CD14-positive monocyte (primary cell): ENCODE measurements around the gene COQ7. TPM values are rescaled to one million over a fixed set of nuclear protein-coding genes. Genes with fewer than 3 reads are reported as not detected.

Source experiments
- DNase-seq, 3 donors: peaks; one replicate each; pipeline ENCODE4 v3.0.0-alpha.2; 2011 to 2022
- H2AFZ ChIP-seq: 2 replicates; pipeline ENCODE4 v1.6.0; 2012; ENCODE audit warnings: mild to moderate bottlenecking, low read depth, low read length, inconsistent platforms; ENCODE audit not compliant: insufficient read depth, poor library complexity, severe bottlenecking
- H3K27ac ChIP-seq, 2 donors: 1 replicate in 1 of 2; 2 replicates in 1 of 2; pipeline ENCODE4 v1.5.1; 2012 to 2013; ENCODE audit warnings: low read length in 2 of 2, control low read depth in 1 of 2, inconsistent platforms in 1 of 2, low read depth in 1 of 2, mild to moderate bottlenecking in 1 of 2
- H3K27me3 ChIP-seq, 2 donors: one replicate each; pipeline versions ENCODE4 v1.6.0 to v1.6.1; 2011 to 2013; ENCODE audit warnings: low read length in 2 of 2; ENCODE audit not compliant: control insufficient read depth in 2 of 2, insufficient read depth in 2 of 2
- H3K36me3 ChIP-seq, 2 donors: replicated peaks in 1 of 2; 1 replicate in 1 of 2; 2 replicates in 1 of 2; pipeline versions ENCODE4 v1.5.1 to v1.6.1; 2012 to 2013; ENCODE audit warnings: low read length in 2 of 2, control low read depth in 1 of 2, inconsistent platforms in 1 of 2, mild to moderate bottlenecking in 1 of 2; ENCODE audit not compliant: insufficient read depth in 2 of 2, control insufficient read depth in 1 of 2
- H3K4me1 ChIP-seq, 2 donors: 1 replicate in 1 of 2; 2 replicates in 1 of 2; pipeline versions ENCODE4 v1.5.1 to v1.6.1; 2012 to 2013; ENCODE audit warnings: low read length in 2 of 2, control low read depth in 1 of 2, inconsistent platforms in 1 of 2, mild to moderate bottlenecking in 1 of 2, moderate library complexity in 1 of 2; ENCODE audit not compliant: insufficient read depth in 2 of 2, control insufficient read depth in 1 of 2
- H3K4me2 ChIP-seq: replicated peaks from 2 replicates; pipeline ENCODE3; 2012; ENCODE audit warnings: low read length, moderate library complexity, mild to moderate bottlenecking; ENCODE audit not compliant: poor library complexity, severe bottlenecking; ENCODE audit errors: extremely low read depth
- H3K4me3 ChIP-seq, 3 experiments: fragments of 200-600 bp in 1 of 3; sonication (generic) in 1 of 3; replicated peaks in 1 of 3; 1 replicate in 2 of 3; 2 replicates in 1 of 3; pipeline ENCODE4 v1.5.1; 2011 to 2013; ENCODE audit warnings: low read length in 3 of 3, mild to moderate bottlenecking in 3 of 3, control low read depth in 2 of 3, low read depth in 2 of 3, inconsistent platforms in 1 of 3, moderate library complexity in 1 of 3
- H3K79me2 ChIP-seq: 2 replicates; pipeline ENCODE4 v1.6.0; 2012; ENCODE audit warnings: mild to moderate bottlenecking, control low read depth, inconsistent platforms, low read length, moderate library complexity; ENCODE audit not compliant: insufficient read depth
- H3K9ac ChIP-seq: 2 replicates; pipeline ENCODE4 v1.6.0; 2017; ENCODE audit warnings: low read length, mild to moderate bottlenecking; ENCODE audit not compliant: insufficient read depth, poor library complexity, severe bottlenecking
- H3K9me3 ChIP-seq, 2 donors: replicated peaks in 1 of 2; 1 replicate in 1 of 2; 2 replicates in 1 of 2; pipeline versions ENCODE4 v1.5.1 to v1.6.1; 2012 to 2013; ENCODE audit warnings: low read length in 2 of 2, control low read depth in 1 of 2; ENCODE audit not compliant: control insufficient read depth in 1 of 2, insufficient read depth in 1 of 2
- H4K20me1 ChIP-seq: 2 replicates; pipeline ENCODE4 v1.6.0; 2012; ENCODE audit warnings: mild to moderate bottlenecking, low read length, control low read depth, moderate library complexity; ENCODE audit not compliant: insufficient read depth
- H3K27ac Mint-ChIP-seq, 7 donors: one replicate each; pipeline ENCODE4 v1.8.0; 2020; ENCODE audit warnings: mild to moderate bottlenecking in 7 of 7, mixed read lengths in 7 of 7, moderate library complexity in 6 of 7, inconsistent platforms in 2 of 7
- H3K27me3 Mint-ChIP-seq, 3 donors: one replicate each; pipeline ENCODE4 v1.8.0; 2021 to 2022; ENCODE audit warnings: low read depth in 3 of 3, mild to moderate bottlenecking in 3 of 3, mixed read lengths in 3 of 3, moderate library complexity in 3 of 3, inconsistent platforms in 1 of 3
- H3K36me3 Mint-ChIP-seq, 2 donors: one replicate each; pipeline ENCODE4 v1.8.0; 2020; ENCODE audit warnings: mixed read lengths in 2 of 2, inconsistent platforms in 1 of 2, mild to moderate bottlenecking in 1 of 2
- H3K4me1 Mint-ChIP-seq: one replicate; pipeline ENCODE4 v1.8.0; 2020; ENCODE audit warnings: mild to moderate bottlenecking, mixed read lengths
- H3K4me3 Mint-ChIP-seq, 2 donors: one replicate each; pipeline ENCODE4 v1.8.0; 2020; ENCODE audit warnings: mild to moderate bottlenecking in 2 of 2, mixed read lengths in 2 of 2, moderate library complexity in 1 of 2
- H3K9me3 Mint-ChIP-seq, 7 donors: one replicate each; pipeline ENCODE4 v1.8.0; 2020 to 2022; ENCODE audit warnings: mixed read lengths in 7 of 7, mild to moderate bottlenecking in 6 of 7, moderate library complexity in 6 of 7, inconsistent platforms in 2 of 7
- CTCF ChIP-seq: fragments of 200-600 bp; IDR thresholded peaks from one replicate; pipeline ENCODE4 v1.8.0; 2022; ENCODE audit warnings: antibody characterized with exemption, mild to moderate bottlenecking
- WGBS: methylation state at CpG from one replicate; pipeline ENCODE4 v1.1.5; 2013; ENCODE audit warnings: missing lambda C conversion rate; ENCODE audit not compliant: insufficient coverage; 5-methylcytosine and 5-hydroxymethylcytosine counted together
- intact Hi-C, 2 donors: fragments of 100-400 bp; cut with micrococcal nuclease; formaldehyde crosslinking; loops; one replicate each; pipeline versions ENCODE4 v1.15.0 to v1.15.1; 2023
- polyA plus RNA-seq, 3 donors: library from polyadenylated mRNA; depleted of rRNA in 1 of 3; unstranded in 2 of 3; stranded (reverse) in 1 of 3; fragments of 300-500 nt in 2 of 3; fragments of >200 nt in 1 of 3; fragmentation: Illumina TruSeq in 2 of 3; gene quantifications; 1 replicate in 2 of 3; 2 replicates in 1 of 3; pipeline ENCODE4 v1.2.3, GENCODE V29; 2012 to 2021

COQ7 gene
- polyA plus RNA-seq, 3 donors: 6.5 to 13.3 (median 12.2) TPM

DNA sequence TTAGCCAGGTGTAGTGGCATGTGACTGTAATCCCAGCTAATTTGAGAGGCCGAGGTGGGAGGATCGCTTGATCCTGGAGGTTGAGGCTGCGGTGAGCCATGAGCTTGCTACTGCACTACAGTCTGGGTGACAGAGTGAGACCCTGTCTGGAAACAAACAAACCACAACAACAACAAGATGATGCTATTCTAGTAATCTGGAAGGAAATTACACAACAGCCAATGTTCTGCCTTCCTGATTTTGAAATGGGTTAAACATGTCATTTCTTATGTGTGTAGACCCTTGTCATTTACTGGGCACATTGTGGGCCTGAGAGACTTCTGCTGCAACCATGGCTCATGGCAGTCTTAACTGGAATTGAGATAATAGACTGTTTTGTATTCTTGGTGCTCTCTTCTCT is 5.9 kb downstream of the COQ7 start:
- no CpG with 5 or more reads among the region's 3 CpGs for WGBS
- no peak for TF ChIP-seq CTCF
- DNase-seq: peak; percentile 43 to 69 (median 61)
- Histone ChIP-seq H3K27me3 (no peaks in the 10 kb centered on the region), H3K9ac (no peak overlapping the region), H3K79me2 (peaks cover 12% of the 10 kb centered on the region), H3K4me1 (peaks cover 25 to 32% of the 10 kb centered on the region in 2 donors), H4K20me1 (no peaks in the 10 kb centered on the region), H3K36me3 (peaks cover 26 to 37% of the 10 kb centered on the region in 2 donors), H3K4me3 (no peak overlapping the region), H3K27ac (peak overlapping the region; percentile 8 to 64), H3K9me3 (no peaks in the 10 kb centered on the region), H2AFZ (peak overlapping the region; percentile 10), H3K4me2 (peak overlapping the region; percentile 42)
- intact Hi-C loops: loop anchor here in 1 of 2 donors (10.0 kb wide), 1 partner anchor 99 kb away; no protein-coding TSS in a partner anchor
- H3K4me3 Mint-ChIP-seq: peak overlapping the region; percentile 11 to 51
- H3K36me3 Mint-ChIP-seq: peaks cover 38 to 56% of the 10 kb centered on the region in 2 donors
- H3K4me1 Mint-ChIP-seq: peaks cover 27% of the 10 kb centered on the region
- no peaks in the 10 kb centered on the region for H3K9me3 Mint-ChIP-seq
- no peaks in the 10 kb centered on the region for H3K27me3 Mint-ChIP-seq
- H3K27ac Mint-ChIP-seq: peak overlapping the region; percentile 72 to 91 (median 84)

GRCh38 chr16:19073863-19074262 is 6.4 kb downstream of the COQ7 start:
- Histone ChIP-seq H3K9ac (no peak overlapping the region), H3K27ac (peak overlapping the region in 1 of 2 donors; percentile 64), H3K9me3 (no peaks in the 10 kb centered on the region), H3K79me2 (peaks cover 7% of the 10 kb centered on the region), H3K4me1 (peaks cover 20 to 26% of the 10 kb centered on the region in 2 donors), H3K36me3 (peaks cover 31 to 43% of the 10 kb centered on the region in 2 donors), H2AFZ (no peak overlapping the region), H4K20me1 (no peaks in the 10 kb centered on the region), H3K27me3 (no peaks in the 10 kb centered on the region), H3K4me2 (no peak overlapping the region), H3K4me3 (no peak overlapping the region)
- Mint-ChIP-seq H3K4me3 (peak overlapping the region in 1 of 2 donors; percentile 51), H3K27ac (peak overlapping the region in 5 of 7 donors; percentile 33 to 91 (median 81)), H3K4me1 (peaks cover 21% of the 10 kb centered on the region), H3K27me3 (no peaks in the 10 kb centered on the region), H3K9me3 (peaks cover 0 to 2% (median 0%) of the 10 kb centered on the region in 7 donors), H3K36me3 (peaks cover 42 to 61% of the 10 kb centered on the region in 2 donors)
- WGBS: no CpG with 5 or more reads among the region's 7 CpGs
- intact Hi-C loops: loop anchor here in 1 of 2 donors (10.0 kb wide), 1 partner anchor 99 kb away; no protein-coding TSS in a partner anchor
- no peak for DNase-seq
- TF ChIP-seq CTCF: no peak
